Measurements from ENCODE around the gene KCNH5. TPM values are rescaled to one million over a fixed set of nuclear protein-coding genes. Genes with fewer than 3 reads are reported as not detected.
A peak's percentile ranks its signal among the peaks of the same experiment; 100 is the strongest.

The KCNH5 gene
- total RNA-seq, 1 donor from 2014 or later = 3.1 TPM

DNA sequence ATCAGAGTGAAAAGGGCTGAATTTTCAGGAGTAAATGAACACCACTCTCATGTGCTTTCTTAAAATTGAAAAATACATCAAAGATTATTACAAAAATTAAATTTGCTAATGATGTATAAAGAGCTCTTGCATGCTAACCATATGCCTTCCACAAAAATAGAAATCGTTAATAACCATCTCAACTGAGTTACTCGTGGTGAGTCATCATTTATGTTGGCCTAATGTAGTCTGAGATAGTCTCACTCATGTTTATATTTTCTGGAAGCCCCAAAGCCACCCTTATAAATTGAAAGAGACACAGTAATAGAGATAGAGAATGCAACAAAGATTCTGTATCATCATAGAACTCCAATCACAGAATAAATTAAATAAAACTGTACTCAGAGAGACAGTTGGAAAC, 131.2 kb downstream of the KCNH5 start:
- H3K36me3 Mint-ChIP-seq (ENCODE audit: insufficient read depth) = no peaks in the 10 kb centered on the region
- H3K9me3 Mint-ChIP-seq (ENCODE audit: low read depth) = peaks cover 4% of the 10 kb centered on the region
- H3K27ac Mint-ChIP-seq = no peak overlapping the region
- no peaks in the 10 kb centered on the region for H3K27me3 Mint-ChIP-seq
- H3K4me1 Mint-ChIP-seq (ENCODE audit: low read depth) = peaks cover 15% of the 10 kb centered on the region
- no peak overlapping the region for H3K4me3 Mint-ChIP-seq (ENCODE audit: low read depth)
- no peak for DNase-seq (ENCODE audit: low spot score, unreplicated experiment)
- TF ChIP-seq, protein P1, sequence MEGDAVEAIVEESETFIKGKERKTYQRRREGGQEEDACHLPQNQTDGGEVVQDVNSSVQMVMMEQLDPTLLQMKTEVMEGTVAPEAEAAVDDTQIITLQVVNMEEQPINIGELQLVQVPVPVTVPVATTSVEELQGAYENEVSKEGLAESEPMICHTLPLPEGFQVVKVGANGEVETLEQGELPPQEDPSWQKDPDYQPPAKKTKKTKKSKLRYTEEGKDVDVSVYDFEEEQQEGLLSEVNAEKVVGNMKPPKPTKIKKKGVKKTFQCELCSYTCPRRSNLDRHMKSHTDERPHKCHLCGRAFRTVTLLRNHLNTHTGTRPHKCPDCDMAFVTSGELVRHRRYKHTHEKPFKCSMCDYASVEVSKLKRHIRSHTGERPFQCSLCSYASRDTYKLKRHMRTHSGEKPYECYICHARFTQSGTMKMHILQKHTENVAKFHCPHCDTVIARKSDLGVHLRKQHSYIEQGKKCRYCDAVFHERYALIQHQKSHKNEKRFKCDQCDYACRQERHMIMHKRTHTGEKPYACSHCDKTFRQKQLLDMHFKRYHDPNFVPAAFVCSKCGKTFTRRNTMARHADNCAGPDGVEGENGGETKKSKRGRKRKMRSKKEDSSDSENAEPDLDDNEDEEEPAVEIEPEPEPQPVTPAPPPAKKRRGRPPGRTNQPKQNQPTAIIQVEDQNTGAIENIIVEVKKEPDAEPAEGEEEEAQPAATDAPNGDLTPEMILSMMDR (IDR thresholded peaks at IDR 0.05; ENCODE audit: unreplicated experiment) = no peak

- peak overlapping the region; percentile 12 for H3K27ac Mint-ChIP-seq
- H3K27me3 Mint-ChIP-seq = no peaks in the 10 kb centered on the region
- no peak overlapping the region for H3K4me3 Mint-ChIP-seq (ENCODE audit: low read depth)
- TF ChIP-seq, protein P1 (IDR thresholded peaks at IDR 0.05; ENCODE audit: unreplicated experiment) = no peak
- peaks cover 1% of the 10 kb centered on the region for H3K4me1 Mint-ChIP-seq (ENCODE audit: low read depth)
- DNase-seq (ENCODE audit: low spot score, unreplicated experiment) = no peak
- no peaks in the 10 kb centered on the region for H3K36me3 Mint-ChIP-seq (ENCODE audit: insufficient read depth)
- H3K9me3 Mint-ChIP-seq (ENCODE audit: low read depth) = peaks cover 4% of the 10 kb centered on the region
Measured at GRCh38 chr14:62908506-62908905, 136.8 kb downstream of the KCNH5 start.

DNA sequence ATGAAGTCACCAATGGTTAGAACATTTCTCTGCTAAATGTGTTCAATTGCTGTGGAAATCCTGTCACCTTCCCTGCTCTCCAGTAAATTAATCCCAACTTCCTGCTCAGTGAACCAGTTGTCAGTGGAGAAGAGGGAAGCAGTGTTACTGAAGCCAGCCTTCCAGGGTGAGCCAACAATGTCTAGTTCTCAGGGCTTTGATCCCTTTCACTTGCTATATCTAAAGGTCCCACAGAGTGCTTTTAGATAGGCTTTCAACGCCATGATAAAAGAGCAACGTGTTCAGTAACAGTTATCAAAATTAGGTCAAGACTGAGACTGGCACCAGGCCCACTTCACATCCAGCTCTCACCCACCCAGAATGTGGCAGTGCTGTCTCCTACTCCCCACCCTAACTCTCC, 139.7 kb downstream of the KCNH5 start:
- Mint-ChIP-seq H3K27me3 (no peaks in the 10 kb centered on the region), H3K36me3 (ENCODE audit: insufficient read depth) (peaks cover 1% of the 10 kb centered on the region), H3K27ac (no peak overlapping the region), H3K9me3 (ENCODE audit: low read depth) (peaks cover 4% of the 10 kb centered on the region), H3K4me3 (ENCODE audit: low read depth) (no peak overlapping the region), H3K4me1 (ENCODE audit: low read depth) (peaks cover 1% of the 10 kb centered on the region)
- TF ChIP-seq, protein P1 (IDR thresholded peaks at IDR 0.05; ENCODE audit: unreplicated experiment) = no peak
- no peak for DNase-seq (ENCODE audit: low spot score, unreplicated experiment)

- DNase-seq (ENCODE audit: low spot score, unreplicated experiment) = no peak
- no peaks in the 10 kb centered on the region for H3K4me1 Mint-ChIP-seq (ENCODE audit: low read depth)
- no peak overlapping the region for H3K27ac Mint-ChIP-seq
- no peaks in the 10 kb centered on the region for H3K9me3 Mint-ChIP-seq (ENCODE audit: low read depth)
- no peaks in the 10 kb centered on the region for H3K36me3 Mint-ChIP-seq (ENCODE audit: insufficient read depth)
- H3K4me3 Mint-ChIP-seq (ENCODE audit: low read depth) = no peak overlapping the region
- TF ChIP-seq, protein P1 (IDR thresholded peaks at IDR 0.05; ENCODE audit: unreplicated experiment) = no peak
- H3K27me3 Mint-ChIP-seq = no peaks in the 10 kb centered on the region
Measured at GRCh38 chr14:62897771-62898170, 147.5 kb downstream of the KCNH5 start.

GRCh38 chr14:62896932-62897456, 148.3 kb downstream of the KCNH5 start:
- Mint-ChIP-seq H3K27ac (no peak overlapping the region), H3K36me3 (ENCODE audit: insufficient read depth) (no peaks in the 10 kb centered on the region), H3K9me3 (ENCODE audit: low read depth) (no peaks in the 10 kb centered on the region), H3K4me1 (ENCODE audit: low read depth) (no peaks in the 10 kb centered on the region), H3K4me3 (ENCODE audit: low read depth) (no peak overlapping the region), H3K27me3 (no peaks in the 10 kb centered on the region)
- TF ChIP-seq, protein P1 (IDR thresholded peaks at IDR 0.05; ENCODE audit: unreplicated experiment) = no peak
- no peak for DNase-seq (ENCODE audit: low spot score, unreplicated experiment)
